GM21786 (cell line): ENCODE data around the gene APH1A.
"Not testable (repeated sequence)": the region's sequence is repeated elsewhere in the genome, so short reads cannot be mapped to it uniquely, and the experiment has no call there.

Source experiments
- ATAC-seq: cut with Tn5 transposase; IDR thresholded peaks from one replicate; pipeline ENCODE4 v1.9.1; 2021; ENCODE audit not compliant: unreplicated experiment

The APH1A gene

DNA sequence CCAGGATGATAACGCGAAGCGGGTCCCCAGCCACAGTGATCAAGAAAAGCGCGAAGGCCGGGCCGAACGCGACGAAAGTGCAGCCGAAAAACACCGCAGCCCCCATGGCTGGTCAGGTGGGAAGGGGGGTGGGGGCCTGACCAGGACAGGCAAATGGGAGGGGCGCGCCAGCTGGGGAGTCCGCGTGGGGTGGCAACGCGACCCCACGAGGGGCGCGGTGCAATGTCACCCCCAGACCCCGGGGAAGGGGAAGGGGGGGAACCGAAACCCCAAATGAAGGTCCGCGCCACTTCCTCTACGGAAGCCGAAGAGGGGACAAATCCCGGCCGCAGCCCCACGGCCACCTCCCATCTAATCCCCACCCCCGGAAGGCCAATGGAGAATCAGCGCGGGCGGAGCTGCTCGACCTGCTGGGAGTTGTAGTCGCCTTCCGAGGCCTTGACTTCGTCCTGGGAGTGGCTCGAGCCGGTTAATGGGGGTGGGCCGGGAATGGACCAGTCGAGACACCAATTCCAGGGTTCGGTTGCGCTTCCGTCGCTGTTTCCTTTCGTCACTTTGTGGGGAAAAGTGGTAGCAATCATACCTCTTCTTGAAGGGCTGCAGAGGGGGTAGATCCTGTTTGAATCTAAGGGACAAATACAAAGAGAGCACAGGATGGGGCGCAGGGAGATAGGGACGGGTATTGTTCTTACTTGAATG lies at the start of gene APH1A:
APH1A (minus strand) TSS at position 312 of the 699 bp plus-strand sequence; CDS start at position 106, 206 bp downstream.
- ATAC-seq = peak; percentile 92

DNA sequence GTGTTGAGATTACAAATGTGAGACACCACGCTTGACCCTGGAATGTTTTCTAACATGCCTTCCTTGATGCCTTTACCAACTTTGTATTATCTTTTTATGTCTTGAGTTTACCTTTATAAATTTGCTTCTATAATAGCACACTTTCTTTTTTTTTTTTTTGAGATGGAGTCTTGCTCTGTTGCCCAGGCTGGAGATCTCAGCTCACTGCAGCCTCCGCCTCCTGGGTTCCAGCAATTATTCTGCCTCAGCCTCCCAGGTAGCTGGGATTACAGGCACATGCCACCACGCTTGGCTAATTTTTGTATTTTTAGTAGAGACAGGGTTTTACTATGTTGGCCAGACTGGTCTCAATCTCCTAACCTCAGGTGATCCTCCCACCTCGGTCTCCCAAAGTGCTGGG lies 45.9 kb upstream of the APH1A start:
- ATAC-seq = not testable (repeated sequence)

DNA sequence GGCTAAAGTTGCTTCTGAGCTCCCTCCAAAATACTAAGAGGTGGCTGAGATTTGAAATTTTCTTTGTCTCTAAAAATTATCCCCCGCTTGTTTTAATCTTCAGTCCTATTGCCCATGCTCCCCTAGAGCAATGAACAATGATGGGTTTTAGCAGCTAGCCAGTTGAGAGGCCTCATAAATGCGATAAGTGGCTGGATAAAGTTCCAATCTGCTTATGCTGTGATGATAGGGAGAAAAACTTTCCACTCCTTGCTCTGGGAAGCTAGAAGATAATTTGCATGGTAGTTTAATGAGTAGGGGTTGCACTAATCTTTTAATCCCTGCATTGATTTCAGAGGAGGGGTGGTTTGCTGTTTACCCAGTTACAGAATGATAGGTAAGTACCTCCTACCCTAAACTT lies 42.9 kb upstream of the APH1A start:
- no peak for ATAC-seq

DNA sequence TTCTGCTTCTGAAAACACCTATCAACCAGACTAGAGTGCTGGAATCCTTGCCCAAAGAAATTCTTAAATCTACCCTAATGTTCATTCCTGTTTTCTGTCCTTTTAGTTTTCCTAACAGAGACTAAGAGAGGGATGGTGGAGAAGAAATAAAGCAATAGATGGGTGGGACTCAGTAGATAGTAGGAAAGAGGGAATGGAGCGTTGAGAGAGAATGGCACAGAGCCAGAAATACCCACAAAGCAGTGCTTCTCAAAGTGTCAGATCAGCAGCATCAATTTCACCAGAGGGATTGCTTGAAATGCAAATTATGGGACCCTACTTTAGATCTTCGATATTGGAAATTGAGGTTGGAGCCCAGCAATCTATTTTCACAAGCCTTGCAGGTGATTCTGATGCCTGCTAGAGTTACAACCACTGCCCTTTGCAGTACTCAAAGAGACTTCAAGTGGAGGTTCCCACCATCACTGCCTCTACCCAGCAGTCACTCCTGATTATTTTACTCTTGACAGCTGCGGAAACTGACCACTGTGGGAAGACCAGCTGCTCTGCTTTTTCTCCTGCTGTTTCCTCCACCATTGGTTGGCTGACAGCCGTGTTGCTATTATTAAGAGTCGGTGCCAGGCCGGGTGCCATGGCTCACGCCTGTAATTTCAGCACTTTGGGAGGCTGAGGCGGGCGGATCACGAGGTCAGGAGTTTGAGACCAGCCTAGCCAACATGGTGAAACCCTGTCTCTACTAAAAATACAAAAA lies 41.1 kb upstream of the APH1A start:
- ATAC-seq = no peak

DNA sequence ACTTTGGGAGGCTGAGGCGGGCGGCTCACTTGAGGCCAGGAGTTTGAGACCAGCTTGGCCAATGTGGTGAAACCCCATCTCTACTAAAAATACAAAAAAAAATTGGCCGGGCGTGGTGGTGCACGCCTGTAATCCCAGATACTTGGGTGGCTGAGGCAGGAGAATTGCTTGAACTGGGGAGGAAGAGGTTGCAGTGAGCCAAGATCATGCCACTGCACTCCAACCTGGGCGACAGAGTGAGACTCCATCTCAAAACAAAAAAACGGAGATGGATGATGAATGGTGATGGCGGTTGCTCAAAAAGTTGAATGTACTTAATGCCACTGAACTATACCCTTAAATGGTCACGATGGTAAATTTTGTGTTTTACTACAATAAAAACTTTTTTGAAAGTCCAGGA lies 39.8 kb upstream of the APH1A start:
- ATAC-seq = not testable (repeated sequence)

DNA sequence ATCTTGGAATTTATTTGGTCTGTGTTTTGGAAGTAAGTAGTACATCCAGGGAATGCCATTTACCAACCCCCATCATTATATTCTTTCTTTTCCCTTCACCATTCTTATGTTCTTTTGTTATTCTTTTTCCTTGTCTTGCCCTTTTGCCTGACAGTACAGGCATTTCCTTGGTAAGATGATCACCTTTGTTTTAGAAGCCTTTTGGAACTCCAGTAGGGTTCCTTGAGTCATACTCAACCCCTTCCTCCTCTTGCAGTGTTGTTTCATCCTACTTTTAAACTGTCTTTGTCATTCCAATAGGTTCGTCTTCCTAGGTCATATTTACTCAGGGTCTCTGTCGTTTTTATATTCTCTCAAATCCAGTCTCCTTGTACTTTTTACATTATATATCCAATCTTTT lies 34.1 kb upstream of the APH1A start:
- ATAC-seq = no peak

DNA sequence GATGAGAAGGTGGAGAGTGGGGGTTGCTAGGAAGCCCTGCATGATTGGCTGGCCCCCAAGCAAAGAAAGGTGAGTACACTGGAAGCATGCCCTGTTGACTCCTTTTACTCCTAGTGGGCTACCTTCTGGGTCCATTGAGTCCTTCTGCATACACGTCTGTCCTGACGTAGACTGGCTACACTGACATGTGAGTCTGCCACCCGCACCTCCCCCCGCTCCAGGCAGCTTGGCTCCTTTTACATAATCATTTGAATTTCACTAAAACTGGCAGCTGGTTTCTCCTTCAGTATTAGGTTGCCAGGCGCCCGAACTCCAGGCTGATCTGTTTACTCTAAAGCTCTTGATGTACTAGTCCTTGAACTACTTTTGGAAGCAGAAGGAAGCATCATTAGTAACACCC lies 33.5 kb upstream of the APH1A start:
- no peak for ATAC-seq

DNA sequence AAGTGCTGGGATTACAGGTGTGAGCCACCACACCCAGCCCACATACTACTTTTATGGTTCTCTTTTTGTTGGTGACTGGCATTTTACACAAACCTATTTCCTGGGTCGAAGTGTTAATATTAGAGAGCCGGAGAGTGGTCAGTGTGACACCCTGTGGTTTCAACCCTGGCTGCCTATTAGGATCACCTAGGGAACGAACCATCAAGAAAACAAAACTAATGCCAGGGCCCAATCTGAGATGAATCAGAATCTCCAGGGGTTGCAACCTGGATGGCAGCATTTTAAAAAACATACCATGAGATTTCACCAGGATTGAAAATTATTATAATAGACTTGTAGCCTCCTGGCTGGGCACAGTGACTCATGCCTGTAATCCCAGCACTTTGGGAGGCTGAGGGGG lies 30.9 kb upstream of the APH1A start:
- no peak for ATAC-seq

DNA sequence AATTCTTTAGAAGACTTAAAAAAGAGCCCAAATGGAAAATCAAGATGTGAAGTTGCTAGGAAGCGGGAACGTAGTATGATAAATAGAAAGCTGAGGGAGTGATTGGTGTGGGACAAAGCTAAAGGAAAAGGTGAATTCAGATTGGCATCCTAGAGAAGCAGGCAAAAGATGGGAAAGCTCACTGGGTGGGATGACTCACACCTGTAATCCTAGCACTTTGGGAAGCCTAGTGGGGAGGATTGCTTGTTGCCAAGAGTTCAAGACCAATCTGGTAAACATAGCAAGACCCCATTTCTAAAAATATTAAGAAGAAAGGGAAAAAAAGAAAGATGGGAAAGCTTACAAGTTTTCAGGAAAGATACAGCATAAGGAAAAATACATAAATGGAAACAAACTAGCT lies 26.7 kb upstream of the APH1A start:
- no peak for ATAC-seq

DNA sequence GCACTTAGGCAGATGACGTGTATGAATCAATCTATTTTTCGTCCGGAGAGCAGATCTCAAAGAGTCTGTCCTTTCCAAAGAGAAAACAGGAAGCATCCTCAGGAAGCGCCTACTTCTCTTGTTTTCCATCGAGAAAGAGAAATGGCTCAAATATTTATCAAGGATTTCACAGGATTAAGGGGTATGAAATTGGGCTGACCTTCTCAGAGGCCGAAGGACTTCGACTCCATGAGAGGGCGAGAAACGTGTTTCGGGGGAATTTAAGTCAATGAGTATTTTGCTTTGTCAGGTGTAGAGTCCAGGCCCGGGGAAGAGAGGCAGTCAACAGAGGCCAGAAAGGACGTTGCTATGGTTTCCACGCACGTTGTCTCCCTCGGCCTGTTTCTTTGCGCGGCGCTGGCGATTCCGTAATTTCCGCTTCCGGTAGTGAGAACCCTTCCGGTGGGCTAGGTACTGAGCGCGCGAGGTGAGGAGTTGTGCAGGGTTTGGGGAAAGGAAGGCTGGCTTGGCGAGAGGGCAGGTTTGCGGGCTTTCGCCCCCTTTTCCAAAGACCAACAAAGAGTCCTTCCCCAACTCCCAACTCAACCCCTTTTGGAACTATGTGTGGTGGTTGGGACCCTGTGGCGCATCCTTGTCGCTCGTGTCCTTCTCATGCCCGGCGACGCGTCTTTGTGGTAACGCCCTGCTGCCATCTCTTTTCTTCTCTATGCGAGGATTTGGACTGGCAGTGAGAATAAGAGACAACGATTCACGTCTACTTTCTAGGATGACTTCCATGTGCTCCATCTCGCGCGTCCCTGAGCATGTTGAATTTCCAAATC lies 24.8 kb upstream of the APH1A start, which contains the start of gene MRPS21:
MRPS21 (plus strand) TSS at position 429 of the 821 bp plus-strand sequence. CDS start 506 bp downstream, outside the sequence.
- ATAC-seq = peak; percentile 97

DNA sequence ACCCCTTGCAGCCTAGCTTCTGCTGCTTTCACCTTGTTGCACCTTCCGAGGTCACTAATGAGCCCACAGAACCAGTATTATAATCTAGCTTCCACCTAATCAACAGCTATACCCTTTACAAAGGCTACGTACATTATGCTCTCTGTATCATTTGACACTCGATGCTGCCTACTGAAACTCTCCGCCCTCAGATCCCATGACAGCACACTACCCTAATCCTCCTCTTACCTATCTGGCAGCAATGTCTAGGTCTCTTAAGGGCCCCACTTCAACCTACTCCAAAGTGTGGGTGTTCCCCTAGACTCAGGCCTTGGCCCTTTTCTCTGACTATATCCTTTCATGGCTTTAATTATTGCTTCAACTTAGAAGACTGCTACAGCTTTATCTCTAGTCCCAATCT lies 20.0 kb upstream of the APH1A start:
- ATAC-seq = no peak

DNA sequence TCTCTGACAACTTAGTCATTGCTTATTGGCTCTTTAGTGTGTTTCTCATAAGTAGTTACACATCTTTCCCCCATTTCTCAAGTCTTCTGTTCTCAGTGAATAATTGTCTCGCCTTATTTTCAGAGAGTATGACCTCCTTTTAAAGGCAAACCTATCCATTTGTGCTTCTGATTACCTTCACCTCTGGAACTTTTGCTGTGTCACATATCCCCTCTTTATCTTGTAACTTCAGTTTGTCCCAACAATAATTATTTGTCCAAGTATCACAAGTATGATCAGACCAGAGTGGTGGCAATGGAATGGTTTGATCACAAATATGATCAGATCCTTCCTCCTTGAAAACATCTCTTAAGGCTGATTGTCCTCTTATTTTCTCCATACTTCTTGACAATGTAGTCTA lies 19.6 kb upstream of the APH1A start:
- ATAC-seq = no peak

DNA sequence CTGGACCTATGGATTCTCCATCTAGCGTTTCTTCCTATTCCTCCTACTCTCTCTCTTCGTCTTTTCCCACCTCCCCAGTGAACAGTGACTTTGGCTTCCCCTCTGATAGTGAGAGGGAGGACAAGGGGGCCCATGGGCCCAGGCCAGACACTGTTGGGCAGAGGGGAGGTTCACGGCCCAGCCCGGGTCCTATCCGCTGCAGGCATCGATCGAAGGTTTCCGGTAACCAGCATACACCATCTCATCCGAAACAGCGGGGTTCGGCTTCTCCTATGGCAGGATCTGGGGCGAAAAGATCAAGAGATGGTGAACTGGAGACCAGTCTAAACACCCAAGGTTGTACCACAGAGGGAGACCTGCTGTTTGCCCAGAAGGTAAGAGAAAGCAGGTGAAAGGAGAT lies 14.4 kb upstream of the APH1A start:
- no peak for ATAC-seq

DNA sequence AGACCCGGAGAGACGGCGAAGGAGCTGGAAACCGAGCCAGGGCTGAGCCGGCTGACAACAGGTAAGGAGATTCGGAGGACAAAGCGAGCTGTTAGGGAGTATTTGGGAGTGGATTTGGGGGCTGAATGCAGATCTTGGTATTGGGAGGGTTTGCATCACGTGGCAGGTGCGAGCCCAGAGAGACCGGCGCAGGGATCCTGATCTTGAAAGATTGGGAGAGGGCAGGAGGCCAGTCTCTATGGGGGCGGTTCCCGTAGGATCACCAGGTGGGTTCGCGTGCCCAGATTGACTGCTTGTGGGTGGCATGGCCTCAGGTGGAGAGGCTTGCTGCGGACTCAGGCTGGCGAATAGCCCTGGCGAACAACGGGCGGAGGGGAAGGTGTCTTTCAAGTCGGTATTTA lies 13.7 kb upstream of the APH1A start:
- ATAC-seq = no peak

DNA sequence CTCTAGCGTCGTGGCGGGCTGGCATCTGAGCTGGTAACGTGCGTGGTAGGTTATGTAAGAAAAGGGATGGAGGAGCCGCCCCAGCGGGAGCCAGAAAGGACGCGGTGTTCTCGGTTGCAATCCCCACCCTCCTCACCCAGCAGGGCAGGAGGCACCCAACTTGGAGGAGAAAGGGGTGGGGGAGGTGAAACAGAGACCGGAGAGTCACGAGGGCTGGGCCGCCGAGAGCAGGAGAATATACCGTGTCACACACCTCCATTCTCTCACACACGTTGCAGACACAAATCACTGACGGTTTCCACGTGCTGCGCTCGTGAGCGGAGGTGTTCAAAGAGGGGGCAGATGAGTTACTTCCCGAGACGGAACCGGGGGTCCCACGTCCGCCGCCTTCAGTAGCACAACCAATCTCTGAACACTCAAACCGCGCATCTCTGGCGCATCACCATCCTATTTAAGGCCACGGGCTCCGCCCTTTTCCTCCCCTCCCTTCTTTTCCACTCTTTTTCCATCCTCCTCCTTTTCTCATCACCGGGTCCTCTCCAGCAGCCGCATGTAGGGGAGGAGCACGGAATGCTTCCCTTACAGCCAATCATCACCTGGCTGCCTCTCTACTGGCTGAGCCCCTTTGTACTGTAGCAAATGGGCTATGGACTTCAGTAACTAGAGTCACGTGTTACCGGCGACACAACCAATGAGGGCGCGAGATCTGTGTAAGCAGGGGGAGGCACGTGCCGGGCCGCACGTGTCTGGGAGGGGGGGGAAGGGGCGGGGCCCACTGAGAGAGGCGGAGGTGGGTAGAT lies 13.1 kb upstream of the APH1A start, which contains the start of gene CIART:
CIART (plus strand) TSS at position 797 of the 800 bp plus-strand sequence. CDS start 714 bp downstream, outside the sequence.
- ATAC-seq = peak; percentile 56

DNA sequence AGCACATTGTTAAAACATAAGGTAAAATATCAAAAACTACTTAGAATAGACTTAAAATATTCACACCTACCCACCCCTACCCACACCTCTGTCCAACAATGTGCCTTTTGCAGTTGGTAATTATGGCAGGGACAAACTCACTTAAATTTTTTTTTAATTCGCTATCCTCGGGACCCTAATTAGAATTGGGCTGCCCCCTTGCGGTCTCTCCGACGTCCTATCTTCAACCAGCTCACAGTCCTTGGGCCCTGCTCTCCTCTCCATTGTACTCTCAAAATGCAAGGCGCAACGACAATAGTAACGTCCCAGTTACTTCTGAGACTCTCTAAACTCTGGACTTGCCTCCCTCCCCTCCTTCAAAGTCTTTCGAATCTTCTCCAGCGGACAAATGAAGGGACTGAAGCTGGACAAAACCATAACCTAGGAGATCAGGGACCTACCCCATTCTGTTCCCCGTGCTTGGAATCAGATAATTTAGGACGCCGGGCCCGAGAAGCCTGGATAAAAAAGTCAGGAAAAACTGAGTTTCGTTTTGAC lies 12.5 kb upstream of the APH1A start:
- ATAC-seq = no peak

DNA sequence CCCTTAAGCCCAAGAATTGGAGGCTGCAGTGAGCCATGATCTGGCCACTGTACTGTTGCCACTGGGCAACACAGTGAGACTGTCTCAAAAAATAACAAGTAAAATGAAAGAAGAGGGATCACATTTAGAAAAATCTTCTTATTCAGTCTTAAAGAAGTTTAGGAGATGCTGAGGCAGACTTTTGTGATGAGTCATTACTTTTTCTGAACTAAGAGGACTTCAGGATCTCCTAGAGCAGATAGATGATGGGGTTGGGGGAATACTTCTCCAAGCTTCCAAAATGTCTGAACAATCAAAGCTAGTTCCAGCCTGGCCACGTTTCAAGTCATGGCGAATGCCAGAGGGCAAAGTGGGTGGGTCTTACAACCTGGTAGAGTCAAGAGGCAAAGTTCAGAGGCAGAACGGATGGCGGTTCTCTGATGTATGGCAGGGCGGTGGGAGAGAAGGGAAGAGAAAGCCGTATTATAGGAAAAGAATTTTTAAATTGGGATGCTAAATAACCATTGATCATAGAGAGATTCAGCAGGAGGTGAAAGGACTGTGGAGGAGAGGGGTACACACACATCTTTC lies 11.4 kb upstream of the APH1A start:
- no peak for ATAC-seq

DNA sequence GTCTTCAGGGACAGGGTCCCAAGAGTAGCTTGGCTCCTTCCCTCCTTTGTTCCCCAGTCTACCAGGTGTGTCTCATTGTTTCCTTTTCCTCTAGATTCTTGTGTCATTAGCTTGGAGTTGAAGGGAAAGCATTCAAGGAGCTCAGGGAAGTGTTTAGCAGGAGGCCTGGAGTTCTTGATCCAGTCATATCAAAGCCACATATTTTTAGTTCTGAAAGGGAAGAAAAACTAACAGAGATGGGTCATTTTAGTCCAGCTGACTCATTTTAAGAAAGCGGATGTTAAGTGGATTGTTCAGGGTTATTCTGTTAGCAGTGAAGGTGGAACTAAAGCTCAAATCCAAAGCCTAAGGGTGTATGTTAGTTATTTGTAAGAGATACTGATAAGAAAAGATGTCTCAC lies 4.5 kb upstream of the APH1A start:
- no peak for ATAC-seq

DNA sequence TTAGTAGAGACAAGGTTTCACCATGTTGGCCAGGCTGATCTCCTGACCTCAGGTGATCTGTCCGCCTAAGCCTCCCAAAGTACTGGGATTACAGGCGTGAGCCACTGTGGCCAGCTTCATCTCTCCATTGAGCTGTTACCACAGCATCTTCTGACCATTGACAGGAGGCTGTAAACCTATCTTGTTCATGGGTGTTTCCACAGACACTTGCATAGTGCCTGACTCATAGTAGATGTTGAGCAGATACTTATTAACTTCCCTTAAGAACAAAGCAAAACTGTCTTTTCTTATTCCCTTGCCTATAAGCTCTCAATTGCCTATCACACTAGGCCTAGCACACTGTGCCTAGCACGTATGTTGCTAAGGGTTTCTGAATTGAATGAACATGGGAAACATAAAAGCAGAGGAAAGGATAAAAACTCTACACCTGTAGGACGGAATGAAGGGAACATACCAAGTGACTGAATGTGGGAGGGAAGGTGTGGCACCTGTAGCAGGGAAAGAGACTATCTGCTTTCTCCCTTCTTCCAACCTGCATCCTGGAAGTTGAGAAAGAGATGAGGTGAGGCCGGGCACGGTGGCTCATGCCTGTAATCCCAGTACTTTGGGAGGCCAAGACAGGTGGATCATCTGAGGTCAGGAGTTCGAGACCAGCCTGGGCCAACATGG lies 2.6 kb upstream of the APH1A start:
- no peak for ATAC-seq
